ENCODE data around the gene ELMO1. TPM values are rescaled to one million over a fixed set of nuclear protein-coding genes. Genes with fewer than 3 reads are reported as not detected.

ELMO1 gene
- total RNA-seq, 1 experiment from 2014 or later, result 1.1 TPM

- TF ChIP-seq, protein P1, sequence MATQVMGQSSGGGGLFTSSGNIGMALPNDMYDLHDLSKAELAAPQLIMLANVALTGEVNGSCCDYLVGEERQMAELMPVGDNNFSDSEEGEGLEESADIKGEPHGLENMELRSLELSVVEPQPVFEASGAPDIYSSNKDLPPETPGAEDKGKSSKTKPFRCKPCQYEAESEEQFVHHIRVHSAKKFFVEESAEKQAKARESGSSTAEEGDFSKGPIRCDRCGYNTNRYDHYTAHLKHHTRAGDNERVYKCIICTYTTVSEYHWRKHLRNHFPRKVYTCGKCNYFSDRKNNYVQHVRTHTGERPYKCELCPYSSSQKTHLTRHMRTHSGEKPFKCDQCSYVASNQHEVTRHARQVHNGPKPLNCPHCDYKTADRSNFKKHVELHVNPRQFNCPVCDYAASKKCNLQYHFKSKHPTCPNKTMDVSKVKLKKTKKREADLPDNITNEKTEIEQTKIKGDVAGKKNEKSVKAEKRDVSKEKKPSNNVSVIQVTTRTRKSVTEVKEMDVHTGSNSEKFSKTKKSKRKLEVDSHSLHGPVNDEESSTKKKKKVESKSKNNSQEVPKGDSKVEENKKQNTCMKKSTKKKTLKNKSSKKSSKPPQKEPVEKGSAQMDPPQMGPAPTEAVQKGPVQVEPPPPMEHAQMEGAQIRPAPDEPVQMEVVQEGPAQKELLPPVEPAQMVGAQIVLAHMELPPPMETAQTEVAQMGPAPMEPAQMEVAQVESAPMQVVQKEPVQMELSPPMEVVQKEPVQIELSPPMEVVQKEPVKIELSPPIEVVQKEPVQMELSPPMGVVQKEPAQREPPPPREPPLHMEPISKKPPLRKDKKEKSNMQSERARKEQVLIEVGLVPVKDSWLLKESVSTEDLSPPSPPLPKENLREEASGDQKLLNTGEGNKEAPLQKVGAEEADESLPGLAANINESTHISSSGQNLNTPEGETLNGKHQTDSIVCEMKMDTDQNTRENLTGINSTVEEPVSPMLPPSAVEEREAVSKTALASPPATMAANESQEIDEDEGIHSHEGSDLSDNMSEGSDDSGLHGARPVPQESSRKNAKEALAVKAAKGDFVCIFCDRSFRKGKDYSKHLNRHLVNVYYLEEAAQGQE (IDR thresholded peaks at IDR 0.05; ENCODE audit: low read depth), result no peak
These were observed 85.9 kb downstream of the ELMO1 start (continued) for GRCh38 chr7:37362802-37363201.

DNA sequence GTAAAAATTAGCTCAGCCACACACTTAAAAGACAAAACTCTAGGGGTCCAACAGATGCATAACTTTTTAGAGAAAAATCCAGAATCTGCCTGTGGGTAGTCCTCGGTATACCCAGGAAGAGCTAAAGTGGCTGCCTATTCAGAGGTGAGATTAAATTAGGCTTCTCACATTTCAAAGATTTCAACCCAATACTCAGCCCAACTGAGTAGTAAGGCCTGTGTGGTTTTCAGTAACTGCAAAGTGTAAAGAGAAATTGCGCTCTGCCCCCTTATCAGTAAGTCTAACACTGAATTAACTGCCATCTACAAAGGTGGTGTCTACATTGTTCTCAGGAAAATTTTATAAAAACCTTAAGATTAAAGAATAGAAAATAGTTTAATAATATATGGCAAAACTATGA, 88.2 kb downstream of the ELMO1 start:
- Histone ChIP-seq H2AFZ (ENCODE audit: low read depth, low read length, poor library complexity, severe bottlenecking) (no peak overlapping the region), H3K27ac (ENCODE audit: low read depth, low read length) (no peak overlapping the region), H4K20me1 (ENCODE audit: insufficient read depth) (no peaks in the 10 kb centered on the region), H3K4me2 (ENCODE audit: low read length) (no peak overlapping the region), H3K4me3 (replicated peaks in 1 of 2; ENCODE audit: low read depth in 1 of 2, low read length in 2 of 2) (no peak overlapping the region), H3K27me3 (ENCODE audit: insufficient read depth, low read length) (0 out of 2 replicates have a peak, but pooled peaks cover 4% of the 10 kb centered on the region), H3K9me3 (ENCODE audit: control insufficient read depth in 1 of 2, insufficient read depth in 1 of 2, low read depth in 1 of 2, low read length in 2 of 2) (no peaks in the 10 kb centered on the region), H3K4me1 (ENCODE audit: control insufficient read depth in 1 of 2, insufficient read depth in 2 of 2, low read length in 2 of 2) (no peaks in the 10 kb centered on the region), H3K9me2 (ENCODE audit: insufficient read depth) (no peaks in the 10 kb centered on the region), H3K79me2 (ENCODE audit: insufficient read depth, low read length) (no peaks in the 10 kb centered on the region), H3K36me3 (ENCODE audit: control insufficient read depth in 1 of 2, insufficient read depth in 2 of 2, low read length in 2 of 2) (no peaks in the 10 kb centered on the region), H3K9ac (ENCODE audit: low read length) (no peak overlapping the region)
- ChIA-PET CTCF (no interaction called here), POLR2A (no interaction called here), RAD21 (ENCODE audit: low non-redundant PET in 1 of 2, low total read pairs in 2 of 2, uncharacterized antibody in 2 of 2, unreplicated experiment in 2 of 2) (no interaction called here)
- TF ChIP-seq SIN3A (IDR thresholded peaks at IDR 0.05; ENCODE audit: low read depth) (no peak), MAX (IDR thresholded peaks at IDR 0.05) (no peak), TCF7L2 (IDR thresholded peaks at IDR 0.05; ENCODE audit: borderline replicate concordance, extremely low read depth, insufficient read depth, insufficient read length) (no peak), EZH2 (IDR thresholded peaks at IDR 0.05) (no peak), ZBTB33 (IDR thresholded peaks at IDR 0.05; ENCODE audit: extremely low read depth, insufficient replicate concordance, low read length) (no peak), FOSL1 (IDR thresholded peaks at IDR 0.05; ENCODE audit: low read depth) (no peak)
- TF ChIP-seq, protein P2, sequence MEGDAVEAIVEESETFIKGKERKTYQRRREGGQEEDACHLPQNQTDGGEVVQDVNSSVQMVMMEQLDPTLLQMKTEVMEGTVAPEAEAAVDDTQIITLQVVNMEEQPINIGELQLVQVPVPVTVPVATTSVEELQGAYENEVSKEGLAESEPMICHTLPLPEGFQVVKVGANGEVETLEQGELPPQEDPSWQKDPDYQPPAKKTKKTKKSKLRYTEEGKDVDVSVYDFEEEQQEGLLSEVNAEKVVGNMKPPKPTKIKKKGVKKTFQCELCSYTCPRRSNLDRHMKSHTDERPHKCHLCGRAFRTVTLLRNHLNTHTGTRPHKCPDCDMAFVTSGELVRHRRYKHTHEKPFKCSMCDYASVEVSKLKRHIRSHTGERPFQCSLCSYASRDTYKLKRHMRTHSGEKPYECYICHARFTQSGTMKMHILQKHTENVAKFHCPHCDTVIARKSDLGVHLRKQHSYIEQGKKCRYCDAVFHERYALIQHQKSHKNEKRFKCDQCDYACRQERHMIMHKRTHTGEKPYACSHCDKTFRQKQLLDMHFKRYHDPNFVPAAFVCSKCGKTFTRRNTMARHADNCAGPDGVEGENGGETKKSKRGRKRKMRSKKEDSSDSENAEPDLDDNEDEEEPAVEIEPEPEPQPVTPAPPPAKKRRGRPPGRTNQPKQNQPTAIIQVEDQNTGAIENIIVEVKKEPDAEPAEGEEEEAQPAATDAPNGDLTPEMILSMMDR (IDR thresholded peaks at IDR 0.05 in 2 of 3, conservative IDR thresholded peaks at IDR 0.05 in 1 of 3; ENCODE audit: borderline replicate concordance in 1 of 3, insufficient read depth in 1 of 3, low read depth in 2 of 3, low read length in 2 of 3), result no peak
- BruUV-seq (replicated peaks), result no TSS peak
- intact Hi-C loops (cut with micrococcal nuclease), result no loop called here
- ATAC-seq (no peak), DNase-seq (ENCODE audit: low read depth, low spot score) (no peak)
